Anterior cingulate cortex (tissue), 58 donors: Measurements from ENCODE around the gene LBHD2.
"Not testable (repeated sequence)": the region's sequence is repeated elsewhere in the genome, so short reads cannot be mapped to it uniquely, and the experiment has no call there.

ENCODE experiments used
- DNase-seq, 58 donors: peaks; one replicate each; lab custom pipeline; 2025; lab: John Stamatoyannopoulos, UW

Gene LBHD2

GRCh38 chr14:103101963-103102688, 18.1 kb downstream of the LBHD2 start:
- no peak for DNase-seq

- no peak for DNase-seq
Measured at GRCh38 chr14:103102689-103103260, 18.8 kb downstream of the LBHD2 start.

GRCh38 chr14:103103461-103104388, 19.7 kb downstream of the LBHD2 start:
- peak in 1 of 58 donors; percentile 7 for DNase-seq

- no peak for DNase-seq
Measured at GRCh38 chr14:103104389-103104653, 20.3 kb downstream of the LBHD2 start.

GRCh38 chr14:103104654-103105452, 20.8 kb downstream of the LBHD2 start:
- peak in 27 of 58 donors; percentile 13 to 67 (median 33) for DNase-seq

- no peak for DNase-seq
Measured at GRCh38 chr14:103105580-103106150, 21.7 kb downstream of the LBHD2 start.

GRCh38 chr14:103107455-103107854, 23.4 kb downstream of the LBHD2 start:
- no peak for DNase-seq

- no peak for DNase-seq
Measured at GRCh38 chr14:103107941-103108748, 24.1 kb downstream of the LBHD2 start.

GRCh38 chr14:103108749-103109207, 24.8 kb downstream of the LBHD2 start:
- DNase-seq = peak in 1 of 58 donors; percentile 13

GRCh38 chr14:103109535-103110441, 25.8 kb downstream of the LBHD2 start:
- DNase-seq = peak in 1 of 58 donors; percentile 8

GRCh38 chr14:103110681-103111231, 26.7 kb downstream of the LBHD2 start:
- no peak for DNase-seq

GRCh38 chr14:103111232-103111868, 27.3 kb downstream of the LBHD2 start:
- DNase-seq = no peak

- DNase-seq = no peak
Measured at GRCh38 chr14:103112400-103113243, 28.6 kb downstream of the LBHD2 start.

- DNase-seq = no peak
Measured at GRCh38 chr14:103113303-103113702, 29.3 kb downstream of the LBHD2 start.

- DNase-seq = no peak
Measured at GRCh38 chr14:103113774-103114173, 29.8 kb downstream of the LBHD2 start.

GRCh38 chr14:103115086-103115679, 31.2 kb downstream of the LBHD2 start:
- not testable (repeated sequence) for DNase-seq
